ENCODE results near the gene KRTAP5-4.

The KRTAP5-4 gene

GRCh38 chr11:1572197-1573076, 49.5 kb downstream of the KRTAP5-4 start, which contains the start of gene DUSP8:
Gene DUSP8 (minus strand): TSS chr11:1572271. CDS start chr11:1565826, 6,445 bp downstream.
- DNase-seq (ENCODE audit: low read depth) = no peak

GRCh38 chr11:1571760-1572196, 50.2 kb downstream of the KRTAP5-4 start:
- DNase-seq (ENCODE audit: low read depth) = no peak
